T-helper 2 cell (primary cell): ENCODE measurements around the gene DHRS7.
"Not testable (repeated sequence)": the region's sequence is repeated elsewhere in the genome, so short reads cannot be mapped to it uniquely, and the experiment has no call there.

Experiments used
- DNase-seq, 5 experiments: peaks; one replicate each; pipeline versions ENCODE4 v3.0.0 to v3.0.0-alpha.2; 2012 to 2022

DHRS7 gene

DNA sequence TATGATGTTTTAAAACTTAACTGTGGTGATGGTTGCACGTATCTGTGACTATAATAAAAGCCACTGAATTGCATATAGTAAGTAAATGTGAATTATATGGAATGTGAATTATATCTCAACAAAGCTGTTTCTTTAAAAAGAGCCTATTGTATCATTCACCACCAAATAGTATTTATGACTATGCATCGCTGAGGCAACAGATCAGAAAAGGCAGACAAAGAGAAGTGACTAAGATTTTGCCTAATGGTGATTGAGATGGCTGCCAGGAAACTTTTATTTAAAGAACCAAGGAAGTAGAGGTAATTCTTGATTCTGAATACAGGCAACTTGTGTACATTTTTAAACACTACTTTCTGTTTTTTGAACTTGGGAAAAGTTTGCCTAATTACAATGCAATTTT lies 31.7 kb downstream of the DHRS7 start:
- peak in 1 of 5 experiments; percentile 8 for DNase-seq

DNA sequence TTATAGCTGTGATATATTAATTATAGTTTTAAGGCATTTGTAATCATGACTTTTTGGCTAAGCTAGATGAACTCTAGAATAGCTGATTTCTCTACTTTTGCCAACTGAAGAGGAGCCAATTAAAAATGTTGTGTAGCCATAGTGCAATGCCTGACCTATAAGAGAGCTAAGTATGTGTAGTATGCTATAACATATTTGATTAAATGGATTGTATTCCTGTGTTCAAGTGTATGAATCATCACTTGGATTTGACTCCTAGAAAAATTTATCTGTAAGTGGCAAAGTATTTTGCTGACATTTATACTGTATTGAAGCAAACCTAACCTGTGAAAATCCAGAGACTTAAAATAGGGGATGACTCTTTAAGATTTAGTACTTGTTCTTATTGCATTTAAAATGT lies 39.3 kb downstream of the DHRS7 start:
- no peak for DNase-seq

DNA sequence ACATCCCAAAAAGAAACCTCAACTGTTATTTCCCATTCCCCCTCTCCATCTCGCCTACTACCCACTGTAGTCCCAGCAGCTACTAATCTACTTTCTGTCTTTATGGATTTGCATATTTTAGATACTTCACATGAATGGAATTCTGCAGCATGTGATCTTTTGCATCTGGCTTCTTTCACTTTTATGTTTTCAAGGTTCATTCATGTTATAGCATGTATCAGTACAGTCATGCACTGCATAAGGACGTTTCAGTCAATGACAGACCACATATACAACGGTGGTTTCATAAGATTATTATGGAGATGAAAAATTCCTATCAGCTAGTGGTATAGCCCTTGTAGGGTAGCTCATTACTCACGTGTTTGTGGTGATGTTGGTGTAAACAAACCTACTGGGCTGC lies 49.0 kb downstream of the DHRS7 start:
- DNase-seq, result no peak

DNA sequence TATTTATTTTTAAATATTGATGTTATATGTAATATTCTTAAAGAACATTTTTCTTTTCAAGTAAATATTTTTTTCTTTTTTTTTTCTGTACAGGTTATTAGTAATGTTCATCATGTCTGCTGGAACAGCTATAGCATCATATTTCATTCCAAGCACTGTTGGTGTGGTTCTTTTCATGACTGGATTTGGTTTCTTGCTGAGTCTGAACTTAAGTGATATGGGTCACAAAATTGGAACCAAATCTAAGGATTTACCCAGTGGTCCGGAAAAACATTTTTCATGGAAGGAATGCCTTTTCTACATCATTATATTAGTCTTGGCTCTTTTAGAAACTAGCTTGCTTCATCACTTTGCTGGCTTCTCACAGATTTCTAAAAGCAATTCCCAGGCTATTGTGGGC lies 50.3 kb downstream of the DHRS7 start:
- DNase-seq, result no peak

DNA sequence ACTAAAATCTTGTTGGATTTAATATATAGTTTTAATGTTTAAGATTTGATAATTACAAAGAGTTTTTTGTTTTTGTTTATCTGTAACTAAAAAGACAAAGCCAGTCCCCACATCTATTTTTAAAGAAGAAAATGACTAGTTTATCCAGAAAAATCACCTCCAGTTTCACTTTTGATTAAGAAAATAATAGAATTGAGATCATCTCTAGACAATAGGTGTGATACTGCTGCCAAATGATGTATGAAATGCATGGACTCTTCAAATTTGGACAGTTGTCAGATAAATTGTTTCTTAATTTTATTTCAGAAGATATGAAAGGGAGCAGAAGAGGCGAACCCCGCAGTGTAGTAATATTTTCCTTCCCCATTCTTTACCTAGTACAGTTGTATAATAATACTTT lies 53.5 kb downstream of the DHRS7 start:
- no peak for DNase-seq

DNA sequence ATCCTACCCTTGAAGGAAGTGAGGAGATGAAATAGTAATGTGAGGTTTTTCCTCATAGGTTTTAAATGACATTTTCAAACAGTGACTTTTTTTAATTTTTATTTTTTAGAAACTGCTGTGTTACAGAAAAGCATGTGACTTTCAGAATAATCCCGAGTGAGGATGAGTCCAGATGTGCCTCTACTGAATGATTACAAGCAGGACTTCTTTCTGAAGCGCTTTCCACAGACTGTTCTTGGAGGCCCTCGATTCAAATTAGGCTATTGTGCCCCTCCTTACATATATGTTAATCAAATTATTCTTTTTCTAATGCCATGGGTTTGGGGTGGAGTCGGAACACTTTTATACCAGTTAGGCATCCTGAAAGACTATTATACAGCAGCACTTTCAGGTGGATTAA lies 57.7 kb downstream of the DHRS7 start:
- no peak for DNase-seq

DNA sequence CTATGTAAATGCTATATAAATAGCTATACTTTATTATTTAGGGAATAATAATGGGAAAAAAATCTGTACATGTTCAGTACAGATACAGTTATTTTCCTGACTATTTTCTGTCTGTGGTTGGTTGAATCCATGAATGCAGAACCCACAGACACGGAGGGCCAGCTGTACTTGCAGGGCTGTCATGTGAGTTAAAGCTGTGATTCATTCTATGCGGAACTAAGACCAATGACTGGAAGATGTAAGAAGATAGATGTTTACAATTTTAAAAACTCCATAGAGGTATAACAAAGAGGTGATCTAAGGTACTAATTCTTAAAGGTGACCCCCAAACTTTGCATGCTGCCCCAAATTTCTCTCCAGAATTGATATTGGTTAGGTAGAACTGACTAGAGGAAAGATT lies 58.9 kb downstream of the DHRS7 start:
- no peak for DNase-seq

DNA sequence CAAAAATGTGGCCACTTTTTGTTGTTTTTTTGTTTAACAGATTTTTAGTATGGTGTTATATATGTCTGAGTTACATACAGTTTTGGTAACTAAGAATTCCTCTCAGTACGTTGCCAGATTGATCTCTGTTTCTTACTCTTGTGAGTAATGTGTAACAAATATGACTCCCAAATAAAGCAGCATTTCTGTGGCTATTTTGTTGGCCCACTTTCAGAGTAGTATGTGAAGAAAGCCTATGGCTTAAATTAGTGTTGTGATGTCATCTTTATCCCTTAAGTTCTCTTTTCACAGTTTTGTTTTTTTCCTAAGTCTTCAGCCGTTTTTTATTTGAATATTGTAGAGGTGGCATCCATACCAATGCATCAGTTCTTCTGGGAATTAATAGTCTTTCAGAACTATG lies 62.8 kb downstream of the DHRS7 start:
- DNase-seq, result no peak

DNA sequence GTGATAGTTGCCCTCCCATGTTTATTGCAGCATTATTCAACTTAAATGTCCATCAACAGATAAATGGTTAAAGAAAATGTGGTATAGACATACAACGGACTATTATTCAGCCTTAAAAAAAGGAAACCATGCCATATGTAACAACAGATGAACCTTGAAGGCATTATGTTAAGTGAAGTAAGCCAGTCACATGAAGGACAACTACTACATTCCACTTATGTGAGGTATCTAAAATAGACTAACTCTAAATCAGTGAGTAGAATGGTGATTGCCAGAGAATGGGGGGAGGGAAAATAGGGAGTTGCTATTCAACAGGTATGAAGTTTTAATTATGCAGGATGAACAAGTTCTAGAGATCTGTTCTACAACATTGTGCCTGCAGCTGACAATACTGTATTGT lies 63.4 kb downstream of the DHRS7 start:
- DNase-seq, result no peak

DNA sequence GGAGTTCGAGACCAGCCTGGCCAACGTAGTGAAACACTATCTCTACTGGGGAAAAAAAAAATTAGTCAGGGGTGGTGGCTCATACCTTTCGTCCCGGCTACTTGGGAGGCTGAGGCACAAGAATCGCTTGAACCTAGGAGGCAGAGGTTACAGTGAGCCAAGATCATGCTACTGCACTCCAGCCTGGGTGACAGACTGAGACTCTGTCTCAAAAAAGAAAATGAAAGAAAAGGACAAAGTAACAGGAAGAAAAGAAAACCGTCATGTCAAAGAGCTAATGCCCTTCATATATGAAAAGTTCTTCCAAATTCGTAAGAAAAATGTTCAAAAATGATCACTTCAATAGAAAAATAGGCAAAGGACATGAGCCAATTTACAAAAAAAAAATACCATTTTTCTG lies 65.3 kb downstream of the DHRS7 start:
- not testable (repeated sequence) for DNase-seq

DNA sequence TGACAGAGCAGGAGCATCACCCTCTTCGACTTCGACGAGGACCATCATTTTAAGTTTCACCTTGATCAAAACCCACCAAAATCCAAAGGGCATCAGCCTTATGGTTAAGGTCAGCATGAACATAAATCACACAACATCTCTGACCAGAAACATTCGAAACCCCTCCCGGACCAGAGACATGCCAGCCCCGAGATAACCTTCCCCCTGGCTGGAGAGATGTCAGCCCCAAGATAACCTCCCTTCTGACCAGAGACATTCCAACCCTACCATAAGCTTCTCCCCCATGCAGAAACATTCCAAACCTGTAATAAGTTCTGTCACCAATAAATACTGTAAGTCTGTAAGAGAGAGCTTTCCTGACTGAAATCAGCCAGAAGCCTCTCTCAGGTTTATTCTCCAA lies 67.2 kb downstream of the DHRS7 start:
- DNase-seq, result no peak

DNA sequence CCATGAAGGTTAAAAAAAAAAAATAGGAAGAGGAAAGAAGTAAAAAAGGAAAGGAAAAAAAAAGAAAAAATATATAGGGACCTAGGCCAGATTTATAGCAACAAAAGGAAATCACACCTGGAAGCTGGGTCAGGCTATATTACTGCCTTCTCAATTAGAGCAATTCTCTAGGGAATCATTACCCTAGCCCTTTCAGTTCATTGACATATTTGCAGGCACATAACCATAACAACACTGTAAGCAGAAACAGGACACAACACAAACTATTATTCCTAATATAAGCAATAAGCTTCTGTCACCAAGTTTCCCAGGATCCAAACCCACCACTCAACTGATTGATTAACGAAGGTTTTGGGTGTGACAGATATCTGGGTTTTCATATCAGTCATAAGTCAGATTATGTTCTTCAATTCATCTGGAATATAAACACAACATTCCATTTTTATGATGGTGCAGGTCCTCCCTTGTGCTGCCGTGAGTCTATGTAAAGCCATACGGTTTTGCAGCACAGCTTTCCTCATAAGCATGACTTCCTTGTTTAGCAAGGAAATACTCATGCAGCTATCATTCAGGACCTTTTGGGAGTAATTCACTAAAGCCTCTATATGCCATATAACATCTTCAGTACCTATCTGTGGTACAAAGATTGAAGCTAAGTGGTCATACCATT lies 69.3 kb downstream of the DHRS7 start:
- no peak for DNase-seq

DNA sequence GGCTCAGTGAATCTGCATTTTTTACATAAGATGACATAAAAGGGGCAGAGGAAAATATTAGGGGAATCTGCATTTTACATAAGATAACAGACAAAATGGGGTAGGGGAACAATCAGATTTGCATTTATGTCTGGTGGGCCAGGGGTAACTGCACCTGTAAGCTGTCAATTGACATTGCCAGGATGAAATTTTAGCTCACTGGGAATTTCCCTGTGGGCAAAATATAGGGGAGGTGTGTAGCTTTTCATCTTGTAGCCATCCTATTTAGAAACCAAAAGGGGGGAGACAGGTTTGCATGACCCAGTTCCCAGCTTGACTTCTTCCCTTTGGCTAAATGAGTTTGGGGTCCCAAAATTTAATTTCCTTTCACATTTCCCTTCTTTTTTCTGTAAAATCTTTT lies 70.0 kb downstream of the DHRS7 start:
- DNase-seq, result peak in 1 of 5 experiments; percentile 6

DNA sequence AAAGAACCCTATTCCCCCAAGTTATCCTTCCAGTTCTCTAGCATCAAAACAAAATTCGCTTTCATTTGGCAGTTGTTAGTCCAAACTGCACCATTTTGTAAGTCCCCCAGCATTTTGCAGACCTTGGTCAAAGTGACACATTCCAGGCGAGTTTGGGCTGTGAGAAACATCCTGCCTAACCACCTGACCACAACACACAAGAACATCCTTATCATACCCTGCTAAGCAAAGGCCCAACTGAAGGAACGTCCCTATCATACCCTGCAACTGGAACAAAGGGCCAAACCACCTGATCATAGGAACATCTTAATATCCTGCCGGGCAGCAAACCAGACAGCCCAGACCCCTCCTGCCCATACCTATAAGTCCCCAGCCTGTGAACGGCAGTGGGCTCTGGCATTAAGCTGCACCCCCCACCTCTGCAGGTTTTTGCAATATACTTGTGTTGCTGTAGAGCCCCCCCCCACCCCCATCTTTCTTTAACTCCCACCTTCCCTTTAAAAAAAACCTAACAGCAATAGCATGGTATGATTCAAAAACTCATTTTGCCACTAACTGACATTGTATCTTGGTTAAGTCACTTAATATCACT lies 70.8 kb downstream of the DHRS7 start:
- DNase-seq, result peak in 1 of 5 experiments; percentile 85
